Measurements from ENCODE around the gene ROBO1. TPM values are rescaled to one million over a fixed set of nuclear protein-coding genes. Genes with fewer than 3 reads are reported as not detected.

The ROBO1 gene
- total RNA-seq, 1 donor = 0.42 TPM

DNA sequence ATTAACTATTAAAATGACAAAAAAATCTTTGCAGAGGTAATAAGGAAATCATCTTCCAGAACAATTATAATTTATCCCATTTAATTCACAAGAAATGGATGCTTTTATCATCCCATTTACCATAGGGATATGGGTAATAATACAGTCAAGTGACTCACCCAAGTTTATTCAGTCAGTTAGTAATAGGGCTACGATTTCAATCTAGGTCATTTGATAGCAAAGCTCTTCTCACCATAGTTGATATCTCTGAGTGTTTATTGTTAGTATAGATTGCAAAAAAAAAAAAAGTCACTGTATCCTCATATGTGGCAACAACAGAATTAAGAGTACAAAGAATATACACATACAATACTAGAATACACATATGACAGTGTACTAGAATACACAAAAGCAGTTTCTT is 797.1 kb downstream of the ROBO1 start:
- no peaks in the 10 kb centered on the region for H3K27me3 ChIP-seq (ENCODE audit: insufficient read depth, low read length)
- H3K9me3 ChIP-seq (ENCODE audit: low read depth, low read length) = peaks cover 4% of the 10 kb centered on the region
- no peak overlapping the region for H3K4me3 ChIP-seq (ENCODE audit: low read length)
- no peaks in the 10 kb centered on the region for H3K4me1 ChIP-seq (ENCODE audit: insufficient read depth, low read length)

GRCh38 chr3:78969483-78969882 is 798.3 kb downstream of the ROBO1 start:
- Histone ChIP-seq H3K4me3 (ENCODE audit: low read length) (no peak overlapping the region), H3K4me1 (ENCODE audit: insufficient read depth, low read length) (no peaks in the 10 kb centered on the region), H3K9me3 (ENCODE audit: low read depth, low read length) (peaks cover 4% of the 10 kb centered on the region), H3K27me3 (ENCODE audit: insufficient read depth, low read length) (no peaks in the 10 kb centered on the region)

DNA sequence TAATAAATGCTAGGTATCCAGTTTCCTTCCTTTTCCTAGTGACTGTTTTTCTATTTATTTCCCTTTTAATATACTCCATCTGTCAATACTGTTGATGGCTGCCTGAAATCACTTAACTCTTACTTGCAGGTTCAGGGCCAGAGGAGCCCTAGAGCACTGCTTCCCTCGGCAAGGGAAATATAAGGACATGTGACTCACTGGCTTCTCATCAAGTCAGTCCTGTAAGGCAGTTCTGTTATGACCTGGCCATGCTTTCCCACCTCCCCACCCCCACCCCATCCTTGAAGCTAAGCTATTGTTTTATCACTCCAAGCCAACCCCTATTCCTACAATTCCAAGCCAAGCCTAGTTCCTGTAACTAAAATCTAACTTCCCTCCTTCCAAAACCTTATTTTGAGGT is 800.7 kb downstream of the ROBO1 start:
- Histone ChIP-seq H3K27me3 (ENCODE audit: insufficient read depth, low read length) (no peaks in the 10 kb centered on the region), H3K9me3 (ENCODE audit: low read depth, low read length) (peaks cover 4% of the 10 kb centered on the region), H3K4me1 (ENCODE audit: insufficient read depth, low read length) (no peaks in the 10 kb centered on the region), H3K4me3 (ENCODE audit: low read length) (no peak overlapping the region)

GRCh38 chr3:78963771-78964170 is 804.0 kb downstream of the ROBO1 start:
- Histone ChIP-seq H3K9me3 (ENCODE audit: low read depth, low read length) (peaks cover 4% of the 10 kb centered on the region), H3K27me3 (ENCODE audit: insufficient read depth, low read length) (no peaks in the 10 kb centered on the region), H3K4me3 (ENCODE audit: low read length) (no peak overlapping the region), H3K4me1 (ENCODE audit: insufficient read depth, low read length) (no peaks in the 10 kb centered on the region)

DNA sequence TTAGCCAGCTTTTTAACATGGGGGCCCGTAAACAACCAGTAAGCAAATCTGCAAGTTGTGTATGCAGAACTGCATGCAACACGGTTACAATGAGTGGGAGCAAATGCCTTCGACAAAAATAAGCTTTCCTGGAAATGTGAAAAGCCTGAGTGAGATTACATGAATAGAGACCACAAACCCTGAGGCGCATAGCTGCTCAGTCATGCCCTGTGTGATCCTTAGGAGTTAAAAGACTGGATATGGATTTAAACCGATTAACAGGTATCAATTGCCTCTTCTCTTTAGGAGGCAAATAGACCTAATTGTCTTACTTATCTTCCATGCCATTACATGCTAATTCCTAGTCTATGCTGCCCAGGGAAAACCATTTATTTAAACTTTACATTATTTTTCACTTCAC is 810.3 kb downstream of the ROBO1 start:
- no peaks in the 10 kb centered on the region for H3K4me1 ChIP-seq (ENCODE audit: insufficient read depth, low read length)
- no peaks in the 10 kb centered on the region for H3K9me3 ChIP-seq (ENCODE audit: low read depth, low read length)

GRCh38 chr3:78951342-78951945 is 816.4 kb downstream of the ROBO1 start:
- Histone ChIP-seq H3K4me1 (ENCODE audit: insufficient read depth, low read length) (no peaks in the 10 kb centered on the region), H3K27me3 (ENCODE audit: insufficient read depth, low read length) (no peaks in the 10 kb centered on the region), H3K9me3 (ENCODE audit: low read depth, low read length) (no peaks in the 10 kb centered on the region), H3K4me3 (ENCODE audit: low read length) (no peak overlapping the region)

More for the DNA sequence above, 810.3 kb downstream of the ROBO1 start:
- no peak overlapping the region for H3K4me3 ChIP-seq (ENCODE audit: low read length)
- H3K27me3 ChIP-seq (ENCODE audit: insufficient read depth, low read length) = no peaks in the 10 kb centered on the region

- H3K4me1 ChIP-seq (ENCODE audit: insufficient read depth, low read length) = no peaks in the 10 kb centered on the region
- no peaks in the 10 kb centered on the region for H3K9me3 ChIP-seq (ENCODE audit: low read depth, low read length)
- no peak overlapping the region for H3K4me3 ChIP-seq (ENCODE audit: low read length)
- no peaks in the 10 kb centered on the region for H3K27me3 ChIP-seq (ENCODE audit: insufficient read depth, low read length)
These were observed 826.2 kb downstream of the ROBO1 start for GRCh38 chr3:78941587-78941986.

DNA sequence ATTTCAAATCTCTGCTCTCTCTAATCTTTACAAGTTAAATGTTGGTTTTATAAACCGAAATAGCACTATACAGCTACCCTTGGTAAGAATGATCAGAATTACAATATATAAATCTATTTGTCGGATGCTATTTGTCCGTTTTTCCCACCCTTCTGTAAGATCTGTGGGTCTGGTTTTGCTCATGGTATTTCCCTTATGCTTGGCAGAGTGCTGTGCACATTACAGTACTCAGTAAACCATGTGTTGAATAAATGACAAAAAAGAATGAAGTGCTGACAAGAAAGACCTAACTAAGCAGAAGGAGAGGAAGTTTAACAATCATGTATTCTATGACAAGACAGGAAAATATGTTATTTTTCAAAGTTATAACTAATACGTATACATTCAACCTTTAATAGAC is 827.2 kb downstream of the ROBO1 start:
- Histone ChIP-seq H3K4me1 (ENCODE audit: insufficient read depth, low read length) (no peaks in the 10 kb centered on the region), H3K27me3 (ENCODE audit: insufficient read depth, low read length) (no peaks in the 10 kb centered on the region), H3K4me3 (ENCODE audit: low read length) (no peak overlapping the region), H3K9me3 (ENCODE audit: low read depth, low read length) (no peaks in the 10 kb centered on the region)

DNA sequence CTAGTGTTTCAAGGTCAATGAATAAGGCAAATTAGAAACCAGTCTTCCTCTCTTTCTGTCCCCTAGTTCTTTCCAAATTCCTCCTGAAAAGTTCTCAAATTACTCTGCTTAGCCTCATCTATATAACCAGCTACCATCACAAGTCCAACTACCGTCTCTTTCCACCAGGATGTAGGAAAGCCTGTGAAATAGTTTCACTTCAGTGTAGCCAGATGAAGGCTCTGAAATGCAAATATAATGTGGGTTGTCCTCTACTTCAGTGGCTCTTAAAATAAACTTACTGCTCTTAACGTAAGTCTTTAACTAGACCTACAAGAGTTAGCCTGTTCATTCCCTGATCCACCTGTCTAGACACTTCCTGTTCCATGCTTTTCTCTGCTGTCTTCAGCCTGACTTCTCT is 827.7 kb downstream of the ROBO1 start:
- Histone ChIP-seq H3K9me3 (ENCODE audit: low read depth, low read length) (no peaks in the 10 kb centered on the region), H3K27me3 (ENCODE audit: insufficient read depth, low read length) (no peaks in the 10 kb centered on the region), H3K4me3 (ENCODE audit: low read length) (no peak overlapping the region), H3K4me1 (ENCODE audit: insufficient read depth, low read length) (no peaks in the 10 kb centered on the region)

DNA sequence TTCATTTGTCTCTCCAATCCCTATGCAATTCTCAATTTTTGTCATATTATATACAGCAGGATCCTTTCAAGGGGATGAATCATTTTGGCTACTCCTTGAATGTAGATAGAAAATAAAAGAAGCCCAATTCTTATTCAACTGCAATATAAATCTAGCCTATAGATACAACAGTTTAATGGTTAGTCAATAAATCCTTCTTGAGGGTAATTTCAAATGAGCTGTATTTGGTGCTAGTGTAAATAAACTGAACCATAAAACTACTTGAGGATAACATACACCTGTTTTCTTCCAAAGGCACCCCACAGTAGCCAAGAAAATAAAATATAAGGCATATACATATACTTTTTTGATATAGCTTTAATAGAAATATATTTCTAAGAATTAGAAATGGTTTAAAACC is 830.3 kb downstream of the ROBO1 start:
- Histone ChIP-seq H3K4me1 (ENCODE audit: insufficient read depth, low read length) (no peaks in the 10 kb centered on the region), H3K4me3 (ENCODE audit: low read length) (no peak overlapping the region), H3K9me3 (ENCODE audit: low read depth, low read length) (no peaks in the 10 kb centered on the region), H3K27me3 (ENCODE audit: insufficient read depth, low read length) (no peaks in the 10 kb centered on the region)

DNA sequence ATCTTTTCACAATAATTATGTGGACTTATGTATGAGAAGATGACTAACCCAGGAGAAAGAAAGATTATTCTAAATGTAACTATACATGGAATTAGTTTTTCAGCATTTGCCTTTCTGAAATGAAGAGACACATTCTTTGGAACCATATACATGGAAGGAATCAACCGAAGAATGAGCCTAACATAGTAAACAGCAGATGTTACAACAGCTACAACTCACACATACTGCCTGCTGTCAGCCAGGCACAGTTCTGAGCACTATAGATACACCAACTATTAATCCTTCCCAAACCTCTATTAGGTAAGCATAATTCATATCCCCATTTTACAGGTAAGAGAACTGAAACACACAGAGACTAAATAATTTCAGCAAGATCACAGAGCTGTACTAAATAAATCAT is 840.0 kb downstream of the ROBO1 start:
- Histone ChIP-seq H3K27me3 (ENCODE audit: insufficient read depth, low read length) (no peaks in the 10 kb centered on the region), H3K4me3 (ENCODE audit: low read length) (no peak overlapping the region), H3K4me1 (ENCODE audit: insufficient read depth, low read length) (no peaks in the 10 kb centered on the region), H3K9me3 (ENCODE audit: low read depth, low read length) (no peaks in the 10 kb centered on the region)

DNA sequence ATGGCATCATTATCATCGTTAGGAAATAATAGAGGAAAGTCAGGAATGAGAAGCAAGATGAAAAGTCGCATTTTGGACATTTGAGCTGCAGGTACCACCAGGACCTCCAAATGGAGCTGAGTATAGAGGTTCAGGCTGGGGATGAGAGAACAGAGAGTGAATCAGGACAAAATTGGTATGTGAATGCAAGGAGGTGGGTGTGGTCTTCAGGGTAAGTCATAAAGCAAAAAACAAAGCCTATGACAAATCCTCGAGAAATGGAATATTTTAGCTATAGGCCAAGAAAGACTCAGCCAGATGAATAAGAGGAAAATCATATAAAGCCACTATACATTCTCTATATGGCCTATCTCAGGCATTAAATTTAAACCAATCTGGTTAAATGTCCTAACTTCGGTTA is 841.3 kb downstream of the ROBO1 start:
- Histone ChIP-seq H3K4me3 (ENCODE audit: low read length) (no peak overlapping the region), H3K4me1 (ENCODE audit: insufficient read depth, low read length) (no peaks in the 10 kb centered on the region), H3K27me3 (ENCODE audit: insufficient read depth, low read length) (no peaks in the 10 kb centered on the region), H3K9me3 (ENCODE audit: low read depth, low read length) (no peaks in the 10 kb centered on the region)

GRCh38 chr3:78924711-78925110 is 843.1 kb downstream of the ROBO1 start:
- no peak overlapping the region for H3K4me3 ChIP-seq (ENCODE audit: low read length)
- H3K9me3 ChIP-seq (ENCODE audit: low read depth, low read length) = no peaks in the 10 kb centered on the region
- no peaks in the 10 kb centered on the region for H3K27me3 ChIP-seq (ENCODE audit: insufficient read depth, low read length)
- H3K4me1 ChIP-seq (ENCODE audit: insufficient read depth, low read length) = no peaks in the 10 kb centered on the region

- Histone ChIP-seq H3K4me3 (ENCODE audit: low read length) (no peak overlapping the region), H3K9me3 (ENCODE audit: low read depth, low read length) (no peaks in the 10 kb centered on the region), H3K4me1 (ENCODE audit: insufficient read depth, low read length) (no peaks in the 10 kb centered on the region), H3K27me3 (ENCODE audit: insufficient read depth, low read length) (no peaks in the 10 kb centered on the region)
These were observed 848.6 kb downstream of the ROBO1 start for GRCh38 chr3:78919021-78919755.

DNA sequence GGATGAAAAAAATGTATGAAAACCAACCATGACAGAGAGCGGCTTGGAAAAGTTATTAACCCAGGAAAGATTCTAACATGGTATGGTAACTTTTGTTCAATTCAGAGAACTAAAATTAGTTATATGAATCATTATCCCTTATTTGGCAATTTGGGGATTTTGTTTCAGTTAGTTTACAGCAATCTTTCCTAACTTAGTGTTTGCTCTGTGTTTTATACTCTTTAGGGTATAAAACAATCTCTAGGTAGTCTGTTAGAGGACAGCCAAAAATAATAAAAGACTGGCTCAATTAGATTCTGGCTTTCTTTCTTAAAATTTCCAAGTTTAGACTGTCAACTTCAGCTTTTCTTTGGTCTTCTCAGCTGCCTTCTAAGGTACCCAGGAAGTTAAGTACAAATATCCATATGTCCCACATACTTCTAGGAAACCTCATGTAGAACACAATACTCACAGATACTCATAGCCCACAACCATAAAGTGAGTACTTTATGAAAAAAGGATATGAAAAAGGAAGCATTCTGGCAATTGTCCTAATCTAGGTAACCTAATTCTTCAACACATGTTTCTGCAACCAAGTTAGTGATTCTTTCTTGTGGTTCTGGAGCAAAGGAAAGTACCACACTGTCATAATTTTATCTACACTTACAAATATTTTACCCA is 849.3 kb downstream of the ROBO1 start:
- Histone ChIP-seq H3K9me3 (ENCODE audit: low read depth, low read length) (no peaks in the 10 kb centered on the region), H3K4me3 (ENCODE audit: low read length) (no peak overlapping the region), H3K4me1 (ENCODE audit: insufficient read depth, low read length) (no peaks in the 10 kb centered on the region), H3K27me3 (ENCODE audit: insufficient read depth, low read length) (no peaks in the 10 kb centered on the region)

GRCh38 chr3:78917536-78917935 is 850.3 kb downstream of the ROBO1 start:
- H3K27me3 ChIP-seq (ENCODE audit: insufficient read depth, low read length) = no peaks in the 10 kb centered on the region
- H3K4me3 ChIP-seq (ENCODE audit: low read length) = no peak overlapping the region
- no peaks in the 10 kb centered on the region for H3K9me3 ChIP-seq (ENCODE audit: low read depth, low read length)
- no peaks in the 10 kb centered on the region for H3K4me1 ChIP-seq (ENCODE audit: insufficient read depth, low read length)
